H9 (cell line): ENCODE data around the gene HBG2. TPM values are rescaled to one million over a fixed set of nuclear protein-coding genes. Genes with fewer than 3 reads are reported as not detected.

Experiments
- DNase-seq: peaks from one replicate; pipeline ENCODE4 v3.0.0-alpha.2; 2017
- H2AFZ ChIP-seq: one replicate; pipeline ENCODE4 v1.6.1; 2013; ENCODE audit warnings: mild to moderate bottlenecking, low read length, control low read depth, moderate library complexity
- H2AK5ac ChIP-seq: 2 replicates; pipeline ENCODE4 v1.6.1; 2013; ENCODE audit warnings: low read length, control low read depth, mixed read lengths; ENCODE audit not compliant: insufficient read length
- H2BK120ac ChIP-seq: one replicate; pipeline ENCODE4 v1.6.1; 2013; ENCODE audit warnings: low read depth, mild to moderate bottlenecking, low read length, control low read depth, inconsistent platforms; ENCODE audit not compliant: poor library complexity, severe bottlenecking
- H2BK12ac ChIP-seq: 2 replicates; pipeline ENCODE4 v1.6.1; 2013; ENCODE audit warnings: low read length, control low read depth, mixed read lengths, low read depth; ENCODE audit not compliant: insufficient read length
- H2BK15ac ChIP-seq: 2 replicates; pipeline ENCODE4 v1.6.1; 2013; ENCODE audit warnings: low read depth, low read length, control low read depth
- H2BK20ac ChIP-seq: one replicate; pipeline ENCODE4 v1.6.1; 2013; ENCODE audit warnings: low read depth, mild to moderate bottlenecking, low read length, control low read depth, inconsistent platforms; ENCODE audit not compliant: poor library complexity, severe bottlenecking
- H2BK5ac ChIP-seq: 2 replicates; pipeline ENCODE4 v1.6.1; 2013; ENCODE audit warnings: low read length, control low read depth, mixed read lengths; ENCODE audit not compliant: insufficient read length
- H3K14ac ChIP-seq: 2 replicates; pipeline ENCODE4 v1.6.1; 2013; ENCODE audit warnings: low read length, control low read depth; ENCODE audit not compliant: insufficient read depth
- H3K18ac ChIP-seq: 2 replicates; pipeline ENCODE4 v1.6.1; 2013; ENCODE audit warnings: low read depth, mild to moderate bottlenecking, mixed read lengths, low read length, control low read depth; ENCODE audit not compliant: insufficient read length
- H3K23ac ChIP-seq: 2 replicates; pipeline ENCODE4 v1.6.1; 2013; ENCODE audit warnings: low read length, control low read depth, mixed read lengths, low read depth; ENCODE audit not compliant: insufficient read length
- H3K23me2 ChIP-seq: 2 replicates; pipeline ENCODE4 v1.6.1; 2013; ENCODE audit warnings: low read depth, mild to moderate bottlenecking, mixed read lengths, low read length, control low read depth; ENCODE audit not compliant: insufficient read length, poor library complexity, severe bottlenecking
- H3K27ac ChIP-seq: 2 replicates; pipeline ENCODE4 v1.5.1; 2013; ENCODE audit warnings: low read length, control low read depth, mixed read lengths, low read depth; ENCODE audit not compliant: insufficient read length
- H3K27me3 ChIP-seq: 2 replicates; pipeline ENCODE4 v1.6.1; 2013; ENCODE audit warnings: low read length, control low read depth, inconsistent platforms; ENCODE audit not compliant: insufficient read depth
- H3K4ac ChIP-seq: 2 replicates; pipeline ENCODE4 v1.6.1; 2013; ENCODE audit warnings: low read depth, mild to moderate bottlenecking, control low read depth, inconsistent platforms, low read length, moderate library complexity
- H3K4me1 ChIP-seq: 2 replicates; pipeline ENCODE4 v1.6.1; 2013; ENCODE audit warnings: low read length, control low read depth, inconsistent platforms; ENCODE audit not compliant: insufficient read depth
- H3K4me2 ChIP-seq: 2 replicates; pipeline ENCODE4 v1.6.1; 2013; ENCODE audit warnings: low read length, control low read depth, mixed read lengths; ENCODE audit not compliant: insufficient read length, insufficient read depth
- H3K56ac ChIP-seq: 2 replicates; pipeline ENCODE4 v1.6.1; 2013; ENCODE audit warnings: low read depth, mild to moderate bottlenecking, mixed read lengths, low read length, control low read depth; ENCODE audit not compliant: insufficient read length
- H3K79me1 ChIP-seq: 2 replicates; pipeline ENCODE4 v1.6.1; 2013; ENCODE audit warnings: low read depth, mild to moderate bottlenecking, moderate library complexity, low read length, control low read depth, inconsistent platforms; ENCODE audit not compliant: insufficient read depth, poor library complexity, severe bottlenecking
- H3K79me2 ChIP-seq: 2 replicates; pipeline ENCODE4 v1.6.1; 2013; ENCODE audit warnings: low read length, control low read depth, inconsistent platforms; ENCODE audit not compliant: insufficient read depth
- H3K9ac ChIP-seq: 2 replicates; pipeline ENCODE4 v1.6.1; 2013; ENCODE audit warnings: low read length, control low read depth, mixed read lengths; ENCODE audit not compliant: insufficient read length; ENCODE audit errors: extremely low read depth
- H3K9me3 ChIP-seq: one replicate; pipeline ENCODE4 v1.6.1; 2013; ENCODE audit warnings: low read depth, low read length, inconsistent platforms; ENCODE audit not compliant: control insufficient read depth
- H3T11ph ChIP-seq: one replicate; pipeline ENCODE4 v1.6.1; 2013; ENCODE audit warnings: mild to moderate bottlenecking, low read length, control low read depth, inconsistent platforms
- H4K20me1 ChIP-seq: one replicate; pipeline ENCODE4 v1.6.1; 2013; ENCODE audit not compliant: control insufficient read depth, insufficient read length, insufficient read depth
- H4K5ac ChIP-seq: 2 replicates; pipeline ENCODE4 v1.6.1; 2013; ENCODE audit warnings: low read depth, mild to moderate bottlenecking, mixed read lengths, low read length, control low read depth; ENCODE audit not compliant: insufficient read length
- H4K8ac ChIP-seq: replicated peaks from 2 replicates; pipeline ENCODE4 v1.6.1; 2013; ENCODE audit warnings: low read length, control low read depth, mixed read lengths, low read depth; ENCODE audit not compliant: insufficient read length
- H4K91ac ChIP-seq: 2 replicates; pipeline ENCODE4 v1.6.1; 2013; ENCODE audit warnings: low read depth, mild to moderate bottlenecking, moderate library complexity, mixed read lengths, low read length, control low read depth; ENCODE audit not compliant: insufficient read length
- H3K27ac Mint-ChIP-seq, 3 experiments: 2 replicates in 2 of 3; 3 replicates in 1 of 3; pipeline ENCODE4 v1.8.0; 2020 to 2021; ENCODE audit warnings: mixed read lengths in 3 of 3, mild to moderate bottlenecking in 1 of 3, moderate library complexity in 1 of 3
- H3K27me3 Mint-ChIP-seq: 2 replicates; pipeline ENCODE4 v1.8.0; 2021; ENCODE audit warnings: low read depth, mild to moderate bottlenecking, moderate library complexity, mixed read lengths
- H3K36me3 Mint-ChIP-seq, 3 experiments: 2 replicates in 2 of 3; 3 replicates in 1 of 3; pipeline ENCODE4 v1.8.0; 2020 to 2021; ENCODE audit warnings: low read depth in 3 of 3, mixed read lengths in 3 of 3; ENCODE audit not compliant: insufficient read depth in 1 of 3
- H3K4me1 Mint-ChIP-seq, 2 experiments: 2 replicates each; pipeline ENCODE4 v1.8.0; 2020; ENCODE audit warnings: mixed read lengths in 2 of 2
- H3K4me3 Mint-ChIP-seq, 2 experiments: 2 replicates in 1 of 2; 3 replicates in 1 of 2; pipeline ENCODE4 v1.8.0; 2020 to 2021; ENCODE audit warnings: mild to moderate bottlenecking in 2 of 2, mixed read lengths in 2 of 2, moderate library complexity in 1 of 2
- H3K9me3 Mint-ChIP-seq, 2 experiments: 2 replicates in 1 of 2; 3 replicates in 1 of 2; pipeline ENCODE4 v1.8.0; 2020; ENCODE audit warnings: mild to moderate bottlenecking in 2 of 2, mixed read lengths in 2 of 2, moderate library complexity in 1 of 2
- WGBS: extraction: QIAGEN DNeasy Blood & Tissue Kit; methylation state at CpG from one replicate; pipeline ENCODE4 v1.1.7; 2013; ENCODE audit warnings: missing lambda C conversion rate, low lambda C conversion rate, mixed read lengths; ENCODE audit not compliant: insufficient read length; ENCODE audit errors: extremely low coverage; 5-methylcytosine and 5-hydroxymethylcytosine counted together
- total RNA-seq: library from RNA; stranded (reverse); gene quantifications from 2 replicates; pipeline ENCODE4 v1.2.1, GENCODE V29; 2021
- TF ChIP-seq, protein P1 (sequence below): fragments of 200-600 bp; sonication (generic); conservative IDR thresholded peaks from 3 replicates; pipeline ENCODE4 v1.8.0; 2021; ENCODE audit warnings: antibody characterized with exemption, mild to moderate bottlenecking

The HBG2 gene
- total RNA-seq, 1 experiment from 2014 or later = not detected

DNA sequence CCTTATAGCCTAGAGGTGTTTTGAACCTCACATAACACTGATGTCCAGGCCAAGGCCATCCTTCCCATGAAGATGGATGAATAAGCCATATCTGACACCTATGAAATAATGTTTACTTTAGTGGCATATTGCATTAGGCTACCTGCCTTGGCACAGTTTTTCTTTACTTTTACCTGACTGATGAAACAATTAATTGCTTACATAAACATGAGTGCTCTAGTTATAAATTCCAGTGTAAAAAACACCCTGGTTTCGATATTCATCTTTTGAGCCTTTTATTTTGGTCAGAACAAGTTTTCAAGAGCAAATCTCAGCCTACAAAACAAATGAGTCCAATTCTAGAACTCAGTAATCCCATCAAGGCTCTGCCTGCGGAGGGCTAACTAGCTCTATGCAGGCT is 22.1 kb upstream of the HBG2 start:
- Histone ChIP-seq H2AK5ac (no peak overlapping the region), H3K56ac (no peak overlapping the region), H3K9ac (no peak overlapping the region), H3K23ac (no peak overlapping the region), H2BK15ac (no peak overlapping the region), H3K27me3 (no peaks in the 10 kb centered on the region), H3K79me1 (no peaks in the 10 kb centered on the region), H3K4ac (no peak overlapping the region), H3K23me2 (no peaks in the 10 kb centered on the region), H3K79me2 (no peaks in the 10 kb centered on the region), H2BK12ac (no peak overlapping the region), H2AFZ (no peak overlapping the region), H3K9me3 (no peaks in the 10 kb centered on the region), H3K4me1 (no peaks in the 10 kb centered on the region), H4K8ac (no peak overlapping the region), H3K27ac (no peak overlapping the region), H2BK20ac (no peak overlapping the region), H4K91ac (no peak overlapping the region), H4K20me1 (no peaks in the 10 kb centered on the region), H3K4me2 (no peak overlapping the region), H3K14ac (no peak overlapping the region), H4K5ac (no peak overlapping the region), H2BK120ac (no peak overlapping the region), H3K18ac (no peak overlapping the region), H2BK5ac (no peak overlapping the region), H3T11ph (no peak overlapping the region)
- Mint-ChIP-seq H3K27me3 (no peaks in the 10 kb centered on the region), H3K36me3 (no peaks in the 10 kb centered on the region), H3K27ac (no peak overlapping the region), H3K4me3 (no peak overlapping the region), H3K9me3 (no peaks in the 10 kb centered on the region), H3K4me1 (peaks cover 10 to 13% of the 10 kb centered on the region in 2 experiments)
- DNase-seq = no peak
- TF ChIP-seq, protein P1, sequence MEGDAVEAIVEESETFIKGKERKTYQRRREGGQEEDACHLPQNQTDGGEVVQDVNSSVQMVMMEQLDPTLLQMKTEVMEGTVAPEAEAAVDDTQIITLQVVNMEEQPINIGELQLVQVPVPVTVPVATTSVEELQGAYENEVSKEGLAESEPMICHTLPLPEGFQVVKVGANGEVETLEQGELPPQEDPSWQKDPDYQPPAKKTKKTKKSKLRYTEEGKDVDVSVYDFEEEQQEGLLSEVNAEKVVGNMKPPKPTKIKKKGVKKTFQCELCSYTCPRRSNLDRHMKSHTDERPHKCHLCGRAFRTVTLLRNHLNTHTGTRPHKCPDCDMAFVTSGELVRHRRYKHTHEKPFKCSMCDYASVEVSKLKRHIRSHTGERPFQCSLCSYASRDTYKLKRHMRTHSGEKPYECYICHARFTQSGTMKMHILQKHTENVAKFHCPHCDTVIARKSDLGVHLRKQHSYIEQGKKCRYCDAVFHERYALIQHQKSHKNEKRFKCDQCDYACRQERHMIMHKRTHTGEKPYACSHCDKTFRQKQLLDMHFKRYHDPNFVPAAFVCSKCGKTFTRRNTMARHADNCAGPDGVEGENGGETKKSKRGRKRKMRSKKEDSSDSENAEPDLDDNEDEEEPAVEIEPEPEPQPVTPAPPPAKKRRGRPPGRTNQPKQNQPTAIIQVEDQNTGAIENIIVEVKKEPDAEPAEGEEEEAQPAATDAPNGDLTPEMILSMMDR = no peak
- no CpG with 5 or more reads among the region's 2 CpGs for WGBS
